HG03064 (cell line): ENCODE measurements around the gene CASP6.

Experiments used
- ATAC-seq: cut with Tn5 transposase; IDR thresholded peaks from one replicate; pipeline ENCODE4 v1.9.1; 2021; ENCODE audit warnings: low read depth; ENCODE audit not compliant: unreplicated experiment

The CASP6 gene

DNA sequence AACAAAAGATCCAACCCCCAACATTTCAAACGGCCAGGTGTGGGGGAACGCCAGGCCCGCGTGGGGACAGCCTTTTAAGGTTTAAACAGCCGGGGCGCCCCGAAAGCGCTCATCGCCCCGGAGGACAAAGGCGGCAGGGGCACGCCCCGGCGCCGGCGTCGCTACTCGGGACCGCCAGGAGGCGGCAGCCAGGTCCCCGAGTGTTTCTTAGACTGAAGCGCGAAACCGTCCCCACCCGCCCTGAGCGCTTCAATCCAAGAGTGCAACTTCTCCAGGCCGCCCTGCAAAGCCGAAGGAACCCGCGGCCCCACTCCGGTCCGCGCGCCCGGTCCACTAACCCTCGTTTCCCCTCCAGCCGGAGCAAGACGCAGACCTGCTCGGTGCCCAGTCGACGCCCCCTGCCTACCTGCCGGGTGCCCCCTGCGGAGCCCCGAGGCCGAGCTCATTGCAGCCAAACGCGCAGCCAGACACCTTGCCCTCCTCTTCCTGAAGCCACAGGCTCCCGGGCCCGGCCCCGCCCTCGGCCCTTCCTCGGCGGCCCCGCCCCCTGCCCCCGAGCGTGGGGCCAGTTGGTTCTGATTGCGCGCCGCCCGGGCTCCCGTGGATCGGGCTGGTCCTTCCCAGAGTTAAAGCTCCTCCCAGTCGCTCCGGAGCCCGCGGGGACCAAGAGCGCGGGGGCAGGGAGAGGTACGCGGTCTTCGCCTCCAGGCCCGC is at the start of gene CASP6:
Gene CASP6, minus strand, starts transcription at position 496 of the 714 bp plus-strand sequence. Its CDS starts 50 bp downstream, at position 446.
- ATAC-seq = peak; percentile 70

DNA sequence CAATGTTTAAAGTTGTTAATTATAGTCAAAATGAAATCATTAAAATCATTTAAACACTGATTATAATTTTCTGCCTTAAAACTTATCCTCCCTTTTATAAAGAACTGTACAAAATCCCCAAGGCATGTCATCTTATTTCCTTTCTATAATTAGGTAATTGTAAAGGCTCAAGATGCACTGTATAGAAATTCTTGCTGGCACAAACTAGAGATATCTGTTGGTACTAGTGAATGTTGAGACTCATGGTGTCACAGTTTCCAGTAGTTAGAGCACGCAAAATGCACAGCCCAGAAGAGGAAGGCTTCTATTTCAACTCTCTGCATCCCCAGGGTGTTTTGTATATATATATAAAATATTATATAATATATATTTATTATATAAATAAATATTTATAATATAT is 49.3 kb upstream of the CASP6 start:
- no peak for ATAC-seq

DNA sequence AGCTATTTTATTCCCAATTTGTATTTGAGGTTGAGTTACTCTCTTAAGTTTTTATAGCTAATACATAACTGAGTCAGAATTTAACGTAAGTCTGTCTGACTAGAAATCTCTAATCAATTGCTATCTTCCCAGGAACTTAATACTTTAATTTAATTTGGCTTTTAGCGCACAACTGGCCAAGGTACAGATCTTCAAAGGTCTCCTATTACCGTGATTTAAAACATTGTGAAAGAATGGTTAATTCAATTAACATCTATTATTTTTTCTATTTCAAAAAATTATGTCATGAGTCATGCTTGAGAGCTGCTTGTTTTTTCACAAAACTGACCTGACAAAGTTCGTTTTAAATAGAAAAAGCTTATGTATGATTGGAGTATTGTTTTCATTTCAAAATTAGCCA is 48.6 kb upstream of the CASP6 start:
- ATAC-seq = no peak

DNA sequence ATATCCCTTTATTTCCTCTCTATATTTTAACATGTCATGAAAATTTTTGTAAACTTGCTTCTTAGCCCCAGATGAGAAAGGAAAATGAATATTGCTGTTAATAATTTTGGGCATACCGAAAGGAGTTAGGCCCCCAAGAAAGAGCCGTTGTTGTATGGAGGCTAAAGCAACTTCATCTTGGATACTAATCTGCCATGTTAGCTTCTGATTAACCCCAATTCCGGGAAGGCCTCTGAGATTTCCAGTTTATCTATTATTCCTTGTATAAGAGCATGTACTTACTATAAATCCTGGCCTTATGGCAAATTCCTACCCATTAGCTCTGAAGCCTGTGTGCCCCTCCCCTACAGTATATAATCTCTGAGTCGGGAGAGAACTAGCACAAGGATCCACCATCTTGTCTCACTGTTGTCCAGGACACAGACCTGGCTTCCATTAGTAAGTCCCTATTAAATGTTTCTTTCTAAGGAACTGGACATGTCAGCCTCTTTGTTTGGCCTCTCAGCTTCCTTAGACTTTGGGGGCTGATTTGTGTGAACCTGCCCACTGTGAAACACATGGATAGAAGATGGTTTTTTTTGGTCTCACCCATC is 47.5 kb upstream of the CASP6 start:
- no peak for ATAC-seq

DNA sequence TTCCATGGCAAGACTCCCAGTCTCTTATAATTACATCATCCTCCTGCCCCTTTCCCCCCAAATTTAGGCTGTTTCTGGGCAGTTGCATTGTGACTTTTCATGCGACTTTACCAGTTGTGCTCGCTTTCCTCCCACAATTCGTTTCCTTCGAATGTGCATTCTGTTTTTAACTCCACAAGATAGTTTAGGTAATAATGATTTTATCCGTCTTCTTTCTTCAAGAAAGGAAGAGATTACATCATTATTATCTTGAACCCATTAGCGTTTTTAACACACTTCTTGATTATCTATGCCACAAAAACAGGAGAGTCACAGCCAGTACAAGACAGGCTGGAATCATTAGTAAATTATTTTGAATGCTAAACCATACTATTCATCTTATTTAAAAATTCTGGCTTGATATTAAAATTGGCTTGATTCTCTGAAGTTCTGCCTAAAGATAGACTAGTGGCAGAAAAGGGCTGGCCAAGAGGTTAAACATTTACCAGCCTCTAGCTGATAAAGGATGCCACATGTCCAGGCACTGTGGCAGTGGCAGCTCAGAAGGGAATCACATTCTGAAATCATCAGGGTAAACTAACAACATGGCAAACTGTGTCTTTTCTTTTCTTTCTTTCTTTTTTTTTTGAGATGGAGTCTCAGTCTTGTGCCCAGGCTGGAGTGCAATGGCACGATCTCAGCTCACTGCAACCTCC is 46.3 kb upstream of the CASP6 start:
- ATAC-seq = no peak

DNA sequence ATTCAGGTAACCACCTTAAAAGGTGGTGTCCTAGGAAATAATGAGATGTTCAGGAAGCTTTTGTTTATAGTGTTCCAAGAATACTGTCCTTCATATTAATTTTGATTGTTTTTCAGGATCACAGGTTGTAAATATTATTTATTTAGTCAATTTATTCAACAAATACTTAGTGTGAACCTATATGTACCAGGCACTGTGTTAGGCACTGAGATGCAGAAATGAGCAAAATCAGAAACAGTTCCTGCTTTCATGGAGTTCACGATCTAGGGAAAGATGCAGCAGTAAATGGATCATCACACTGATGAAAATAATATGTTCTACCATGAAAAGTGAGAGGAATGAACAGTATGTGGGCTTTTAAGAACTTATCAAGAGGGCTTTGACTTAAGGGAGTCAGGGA is 44.9 kb upstream of the CASP6 start:
- no peak for ATAC-seq

DNA sequence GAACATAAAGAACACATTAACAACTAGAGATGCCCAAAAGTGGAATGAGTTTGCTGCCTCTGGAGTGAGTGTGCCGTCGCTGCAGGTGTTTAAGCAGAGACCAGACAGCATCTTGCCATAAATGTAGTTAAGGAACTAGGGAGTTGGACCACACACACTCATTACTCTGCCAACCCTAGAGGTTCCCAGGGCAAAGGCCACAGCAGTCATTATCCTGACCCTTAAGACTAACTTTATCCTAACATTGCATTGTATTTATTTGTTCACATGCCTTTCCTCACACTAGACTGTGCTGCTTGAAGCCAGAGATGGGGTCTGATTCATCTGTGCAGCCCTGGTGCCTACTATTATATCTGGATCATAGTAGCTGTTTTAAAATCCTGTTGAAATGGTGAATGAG is 43.5 kb upstream of the CASP6 start:
- no peak for ATAC-seq

DNA sequence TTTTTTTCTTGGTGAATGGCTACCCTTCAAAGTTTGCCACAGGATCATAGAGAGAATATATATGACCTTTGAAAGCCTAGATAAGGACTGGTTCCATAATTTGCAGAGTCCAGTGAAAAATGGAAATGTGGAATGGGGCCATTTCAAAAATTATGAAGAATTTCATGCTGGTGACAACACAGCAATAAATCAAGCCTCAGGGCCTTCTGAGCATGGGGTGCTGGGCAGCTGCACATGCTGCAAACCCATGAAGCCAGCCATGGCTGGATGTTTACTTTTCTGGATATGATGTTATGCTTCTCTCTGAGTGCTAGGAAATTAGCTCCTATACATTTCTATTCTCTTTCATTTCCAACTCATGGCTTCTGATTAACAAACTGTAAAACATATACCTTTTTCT is 42.6 kb upstream of the CASP6 start:
- ATAC-seq = no peak

DNA sequence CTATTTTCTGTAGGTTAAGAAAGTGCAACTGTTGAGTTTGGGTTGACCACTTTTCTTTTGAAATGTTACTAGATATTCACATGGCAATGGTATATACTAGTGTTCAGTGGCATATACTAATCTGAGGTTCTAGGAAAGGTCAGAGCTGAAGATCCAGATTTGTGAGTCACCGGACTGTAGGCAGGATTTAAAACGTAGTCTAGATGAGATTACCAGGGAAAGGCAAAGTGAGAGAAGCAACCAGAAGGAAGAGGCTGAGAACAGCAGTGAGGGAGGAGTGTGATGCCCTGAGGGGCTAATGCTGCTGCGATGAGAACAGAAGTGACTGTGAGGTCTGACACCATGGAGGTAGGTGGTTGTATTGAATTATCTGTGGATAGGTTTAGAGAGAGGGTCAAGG is 36.3 kb upstream of the CASP6 start:
- no peak for ATAC-seq

DNA sequence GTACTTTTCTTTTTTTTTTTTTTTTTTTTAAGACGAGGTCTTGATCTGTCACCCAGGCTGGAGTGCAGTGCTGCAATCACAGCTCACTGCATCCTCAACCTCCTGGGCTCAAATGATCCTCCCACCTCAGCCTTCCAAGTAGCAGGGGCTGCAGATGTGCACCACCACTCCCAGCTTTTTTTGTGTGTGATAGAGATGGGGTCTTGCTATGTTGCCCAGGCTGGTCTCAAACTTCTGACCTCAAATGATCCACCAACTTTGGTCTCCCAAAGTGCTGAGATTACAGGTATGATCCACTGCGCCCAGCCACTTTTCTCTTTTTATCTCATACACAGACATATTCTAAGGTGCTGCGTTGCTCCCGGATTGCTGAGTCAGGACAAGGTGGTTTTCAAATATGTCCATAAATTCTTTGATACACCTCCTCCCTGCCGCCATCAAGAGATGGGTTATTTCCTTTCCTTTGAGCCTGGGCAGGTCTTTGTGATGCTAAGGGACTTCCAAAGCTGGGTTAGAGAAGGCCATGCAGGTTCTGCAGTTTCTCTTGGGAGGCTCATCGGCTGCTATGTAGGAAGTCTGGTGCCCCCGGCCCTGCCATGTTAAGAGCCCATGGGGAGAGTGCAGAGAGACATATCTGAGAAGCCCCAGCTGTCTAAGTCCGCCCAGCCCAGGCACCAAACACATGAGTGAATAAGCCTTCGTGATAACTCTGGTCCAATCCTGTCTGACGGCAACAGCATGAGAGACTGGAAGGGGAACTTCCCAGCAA is 35.0 kb upstream of the CASP6 start:
- ATAC-seq = no peak

DNA sequence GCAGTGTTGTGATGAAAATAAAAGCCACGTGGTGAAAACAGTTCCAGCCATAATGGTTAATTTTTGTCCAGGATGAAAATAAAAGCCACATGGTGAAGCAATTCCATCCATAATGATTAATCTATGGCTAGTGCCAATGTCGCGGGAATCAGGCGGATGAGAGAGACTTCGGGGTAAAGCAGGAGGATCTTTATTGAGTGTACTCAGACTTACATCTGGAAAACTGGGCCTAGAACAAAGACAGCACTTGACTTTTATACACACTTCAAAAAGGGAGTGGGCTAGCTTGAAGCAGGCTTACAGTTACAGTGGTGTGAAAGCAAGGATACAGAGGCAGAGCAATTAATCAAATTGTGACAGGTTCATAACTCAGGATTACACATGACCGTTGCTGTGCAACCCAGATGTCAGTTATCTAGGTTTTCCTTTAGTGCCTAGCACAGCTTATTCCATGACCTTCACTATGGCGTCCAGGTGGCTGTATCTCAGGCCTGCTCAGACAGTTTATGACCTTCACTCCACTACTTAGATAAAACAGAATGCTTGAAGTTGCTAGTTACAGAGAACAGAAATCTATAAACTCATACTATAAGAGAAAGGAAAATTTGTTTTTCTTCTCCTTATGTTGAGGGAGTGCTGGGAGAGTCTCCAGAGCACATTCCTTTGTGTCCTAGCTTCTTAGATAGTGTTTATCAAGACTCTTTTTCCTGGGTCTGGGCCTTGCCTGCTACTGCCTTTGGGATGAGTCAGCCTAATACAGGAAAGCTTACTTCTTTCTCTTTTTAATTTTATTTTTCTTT is 32.5 kb upstream of the CASP6 start:
- ATAC-seq = no peak

DNA sequence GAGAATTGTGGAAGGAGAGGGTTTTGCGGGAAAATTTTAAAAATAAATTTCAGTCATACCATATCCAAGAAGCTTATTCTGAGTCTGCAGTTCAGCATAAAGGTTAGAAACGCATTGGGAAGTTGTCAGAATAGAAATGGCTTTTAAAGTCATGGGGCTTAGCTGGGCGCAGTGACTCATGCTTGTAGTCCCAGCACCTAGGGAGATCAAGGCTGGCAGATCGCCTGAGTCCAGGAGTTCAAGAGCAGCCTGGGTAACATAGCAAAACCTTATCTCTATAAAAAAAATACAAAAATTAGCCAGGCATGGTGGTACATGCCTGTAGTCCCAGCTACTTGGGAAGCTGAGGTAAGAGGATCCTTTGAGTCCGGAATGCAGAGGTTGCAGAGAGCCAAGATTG is 30.5 kb upstream of the CASP6 start:
- ATAC-seq = no peak

DNA sequence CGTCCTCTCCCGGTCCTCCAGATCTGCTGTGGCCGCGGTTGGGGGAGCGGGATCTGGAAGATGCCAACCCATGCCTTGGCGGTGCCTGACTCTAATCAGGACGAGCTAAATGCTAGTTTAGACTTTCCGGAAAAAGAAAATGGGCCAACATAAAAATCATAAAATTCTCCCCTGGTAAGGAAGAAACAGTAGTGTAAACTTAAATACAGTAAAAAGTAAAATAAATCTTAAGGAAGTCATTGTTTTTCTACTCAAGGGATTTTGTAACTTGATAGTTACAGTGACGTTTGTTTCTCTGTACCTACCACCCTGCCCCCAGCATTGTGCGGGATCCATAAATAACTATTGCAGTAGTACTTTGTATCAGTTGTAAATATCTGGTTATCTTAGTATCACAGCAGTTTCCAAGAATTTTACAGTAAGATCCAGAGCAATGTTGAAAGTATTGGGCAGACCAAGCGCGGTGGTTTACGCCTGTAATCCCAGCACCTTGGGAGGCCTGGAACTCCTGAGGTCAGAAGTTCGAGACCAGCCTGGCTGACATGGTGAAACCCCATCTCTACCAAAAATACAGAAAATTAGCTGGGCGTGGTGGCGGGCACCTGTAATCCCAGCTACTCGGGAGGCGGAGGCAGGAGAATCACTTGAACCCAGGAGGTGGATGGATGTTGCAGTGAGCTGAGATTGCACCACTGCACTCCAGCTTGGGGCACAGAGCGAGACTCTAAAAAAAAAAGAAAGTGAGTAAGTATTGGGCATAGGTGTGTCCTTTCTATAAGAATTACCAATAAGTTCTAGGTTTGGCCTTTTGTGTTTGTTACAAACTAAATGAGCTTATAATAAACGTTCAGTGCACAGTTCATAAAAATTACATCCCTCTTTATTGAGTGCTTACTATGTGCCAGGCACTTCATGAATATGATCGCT is 27.6 kb upstream of the CASP6 start:
- ATAC-seq = no peak

DNA sequence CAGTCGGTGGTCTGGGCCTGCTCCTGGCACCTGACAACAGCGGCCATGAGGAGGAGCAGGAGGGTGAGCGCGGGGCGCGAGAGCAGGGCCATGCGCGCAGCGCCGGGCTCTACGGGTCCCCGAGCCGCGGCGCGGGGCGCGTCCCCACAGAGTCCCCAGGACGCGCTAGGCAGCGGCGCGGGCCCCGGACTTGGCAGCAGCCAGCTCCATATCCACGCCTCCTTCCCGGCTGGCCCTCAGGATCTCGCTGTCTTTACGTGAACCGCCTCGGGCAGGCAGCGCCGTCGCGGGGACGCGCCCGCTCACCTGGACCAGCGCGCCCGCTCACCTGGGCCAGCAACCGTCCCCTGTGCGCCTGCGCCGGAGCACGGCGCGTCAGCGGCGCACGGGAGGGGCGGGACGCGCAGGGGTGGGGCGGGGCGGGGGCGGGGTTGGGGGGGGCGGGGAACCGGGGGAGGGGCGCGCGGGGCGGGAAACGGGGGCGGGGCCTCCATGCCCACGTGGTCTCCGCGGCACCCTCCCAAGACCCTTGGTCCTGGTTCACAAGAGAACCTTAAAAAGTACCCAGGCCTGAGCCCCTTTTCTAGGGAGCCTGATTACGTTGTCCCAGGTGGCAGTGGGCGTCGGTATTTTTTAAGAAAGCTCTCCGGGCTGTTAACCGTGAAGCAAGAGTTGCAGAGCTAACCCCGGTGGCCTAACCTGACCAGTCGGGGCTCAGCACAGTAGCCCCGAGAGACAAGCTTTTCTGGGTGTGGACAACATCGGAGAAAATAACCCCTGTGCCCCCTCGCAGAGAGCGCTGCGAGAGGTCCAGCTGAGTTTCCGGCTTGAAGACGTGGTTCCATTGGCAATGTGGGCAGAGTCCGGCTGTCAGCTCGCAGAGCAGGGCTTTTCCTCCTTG is 26.7 kb upstream of the CASP6 start, which contains the start of gene PLA2G12A:
Gene PLA2G12A, minus strand, starts transcription at position 353 of the 901 bp plus-strand sequence. Its CDS starts 261 bp downstream, at position 92.
- peak; percentile 83 for ATAC-seq

DNA sequence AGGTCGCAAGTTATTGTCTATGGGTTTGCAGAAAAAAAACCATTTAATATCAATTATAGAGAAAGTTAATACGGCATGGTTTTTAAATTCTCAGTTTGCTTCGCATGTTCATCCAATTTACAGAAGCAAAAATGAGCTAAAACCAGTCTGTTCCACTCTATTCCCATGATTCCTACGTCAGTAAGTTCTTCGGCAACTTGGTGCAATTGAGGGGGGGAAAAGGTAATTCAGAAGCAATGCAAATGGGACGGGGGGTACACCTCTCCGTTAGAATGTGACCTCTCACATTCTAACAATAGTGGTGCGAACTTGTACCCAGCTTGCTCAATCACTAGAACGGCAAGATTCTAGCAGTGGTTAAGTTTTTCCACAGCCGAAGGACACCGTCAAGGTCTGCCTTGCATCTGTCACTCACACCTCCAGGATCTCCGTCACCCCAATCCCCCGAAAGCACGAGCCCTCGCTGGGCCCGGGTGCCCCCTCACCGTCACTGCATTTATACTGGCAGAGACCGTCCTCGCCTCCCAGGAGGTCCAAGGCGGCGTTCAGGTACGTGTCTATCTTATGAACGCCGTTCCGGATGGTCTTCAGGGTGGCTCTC is 26.0 kb upstream of the CASP6 start:
- ATAC-seq = no peak

DNA sequence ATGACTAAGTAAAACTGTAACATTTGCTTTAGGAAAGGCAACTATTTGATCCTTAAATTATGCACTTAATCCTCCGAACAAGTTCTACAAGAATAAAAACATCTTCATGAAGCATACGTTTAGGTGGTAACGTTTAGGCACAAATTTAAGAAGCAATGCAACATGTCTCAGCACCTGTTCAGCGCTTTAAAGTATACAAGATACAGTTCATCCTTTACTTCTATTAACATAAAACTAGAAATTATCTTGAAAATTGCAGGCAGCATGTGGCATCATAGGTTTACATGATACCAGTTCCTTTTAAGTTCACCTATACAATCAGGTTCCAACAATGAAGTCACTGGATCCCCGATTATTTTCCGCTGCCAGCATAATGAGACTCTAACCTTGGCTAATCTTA is 25.1 kb upstream of the CASP6 start:
- no peak for ATAC-seq

DNA sequence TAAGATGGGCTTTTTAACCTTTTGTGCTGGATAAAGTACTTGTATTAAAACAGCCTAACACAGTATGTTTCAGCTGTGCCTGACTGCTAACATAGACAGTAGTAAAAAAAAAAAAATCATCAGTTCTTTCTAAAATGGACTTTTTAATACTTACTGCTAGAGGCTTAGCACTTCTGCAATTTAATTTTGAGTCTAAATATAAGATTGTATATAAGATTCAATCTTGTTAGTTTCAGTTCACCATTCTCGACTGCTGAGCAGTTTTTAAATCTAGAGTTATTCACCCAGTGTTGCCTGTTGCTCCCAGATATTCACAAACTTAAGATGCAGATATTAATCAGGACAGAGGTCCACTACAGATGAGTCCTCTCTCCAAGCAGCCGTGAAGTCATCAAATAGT is 19.9 kb upstream of the CASP6 start:
- ATAC-seq = no peak

DNA sequence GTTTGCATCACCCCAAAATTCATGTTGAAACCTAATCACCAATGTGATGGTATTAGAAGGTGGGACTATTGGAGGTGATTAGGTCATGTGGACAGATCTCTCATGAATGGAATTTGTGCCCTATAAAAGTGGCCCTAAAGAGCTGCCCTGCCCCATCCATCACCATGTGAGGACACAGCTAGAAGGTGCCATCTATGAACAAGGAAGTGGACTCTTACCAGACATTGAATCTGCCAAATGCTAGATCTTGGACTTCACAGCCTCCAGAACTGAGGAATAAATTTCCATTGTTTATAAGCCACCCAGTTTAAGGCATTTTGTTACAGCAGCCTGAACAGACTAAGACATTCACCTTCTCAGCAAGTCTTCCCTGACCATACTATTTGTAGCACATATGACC is 19.1 kb upstream of the CASP6 start:
- no peak for ATAC-seq
